Liver (tissue), 3 donors: Measurements from ENCODE around the gene CEACAM18.

ENCODE experiments used
- ATF3 ChIP-seq: IDR thresholded peaks from 2 replicates; pipeline ENCODE4 v1.6.1; 2016; ENCODE audit warnings: antibody characterized with exemption
- CTCF ChIP-seq: fragments of 150-350 bp; IDR thresholded peaks from 2 replicates; pipeline ENCODE4 v1.5.1; 2017; ENCODE audit warnings: improper control_type of control experiment, low read depth, low read length; ENCODE audit not compliant: missing input control
- GABPA ChIP-seq, 2 donors: IDR thresholded peaks in 1 of 2; conservative IDR thresholded peaks in 1 of 2; 2 replicates each; pipeline ENCODE4 v1.6.1; 2016; ENCODE audit warnings: antibody characterized with exemption in 2 of 2, mild to moderate bottlenecking in 1 of 2, moderate library complexity in 1 of 2
- JUND ChIP-seq, 2 donors: IDR thresholded peaks; 2 replicates each; pipeline ENCODE4 v1.6.1; 2016; ENCODE audit warnings: antibody characterized with exemption in 2 of 2
- MAX ChIP-seq: IDR thresholded peaks from 2 replicates; pipeline ENCODE4 v1.6.1; 2016; ENCODE audit warnings: antibody characterized with exemption
- TAF1 ChIP-seq: conservative IDR thresholded peaks from 2 replicates; pipeline ENCODE4 v1.6.1; 2016; ENCODE audit warnings: antibody characterized with exemption, mild to moderate bottlenecking
- ZBTB33 ChIP-seq: IDR thresholded peaks from 2 replicates; pipeline ENCODE4 v1.6.1; 2016; ENCODE audit warnings: antibody characterized with exemption
- donor health status: healthy.
- donor health status: healthy.

GRCh38 chr19:51470966-51471365 is 7.4 kb upstream of the CEACAM18 start:
- TF ChIP-seq ATF3 (no peak), CTCF (no peak), GABPA (IDR thresholded peaks at IDR 0.05 in 1 of 2, conservative IDR thresholded peaks at IDR 0.05 in 1 of 2) (no peak), JUND (IDR thresholded peaks at IDR 0.05) (no peak), ZBTB33 (no peak), TAF1 (no peak), MAX (no peak)
